WTC11 (cell line): Measurements from ENCODE around the gene OR52E5.

Experiments
- ELF4 ChIP-seq: sonication (generic); formaldehyde crosslinking; IDR thresholded peaks from 2 replicates; pipeline ENCODE4 v1.8.1; 2022; ENCODE audit warnings: low read depth, mild to moderate bottlenecking, moderate library complexity, missing genetic modification reagents
- ETV6 ChIP-seq: sonication (generic); formaldehyde crosslinking; IDR thresholded peaks from 2 replicates; pipeline ENCODE4 v1.8.1; 2022; ENCODE audit warnings: mild to moderate bottlenecking, missing genetic modification reagents
- JUN ChIP-seq: sonication (generic); formaldehyde crosslinking; IDR thresholded peaks from 2 replicates; pipeline ENCODE4 v1.8.0; 2023; ENCODE audit warnings: mild to moderate bottlenecking, missing genetic modification reagents
- KAT7 ChIP-seq: sonication (generic); formaldehyde crosslinking; IDR thresholded peaks from 2 replicates; pipeline ENCODE4 v1.8.1; 2023; ENCODE audit warnings: missing genetic modification reagents, mild to moderate bottlenecking, borderline replicate concordance
- NFE2L1 ChIP-seq: sonication (generic); formaldehyde crosslinking; IDR thresholded peaks from 2 replicates; pipeline ENCODE4 v1.8.1; 2023; ENCODE audit warnings: missing genetic modification reagents
- RELA ChIP-seq: sonication (generic); formaldehyde crosslinking; IDR thresholded peaks from 2 replicates; pipeline ENCODE4 v1.8.1; 2022; ENCODE audit warnings: missing genetic modification reagents, mild to moderate bottlenecking, borderline replicate concordance
- TCF7 ChIP-seq: sonication (generic); formaldehyde crosslinking; IDR thresholded peaks from 2 replicates; pipeline ENCODE4 v1.8.0; 2022; ENCODE audit warnings: mild to moderate bottlenecking, low read depth, missing genetic modification reagents, moderate library complexity
- ZNF263 ChIP-seq: sonication (generic); formaldehyde crosslinking; IDR thresholded peaks from 2 replicates; pipeline ENCODE4 v1.8.1; 2022; ENCODE audit warnings: low read depth, mild to moderate bottlenecking, moderate library complexity, missing genetic modification reagents
- TF ChIP-seq, protein P1 (sequence below): fragments of 200-600 bp; IDR thresholded peaks from 2 replicates; pipeline ENCODE4 v1.8.0; 2022; ENCODE audit warnings: antibody characterized with exemption
- TF ChIP-seq, protein P2 (sequence below): sonication (generic); formaldehyde crosslinking; IDR thresholded peaks from 2 replicates; pipeline ENCODE4 v1.8.1; 2022; ENCODE audit warnings: mild to moderate bottlenecking, missing genetic modification reagents, moderate library complexity, borderline replicate concordance
- TF ChIP-seq, protein P3 (sequence below): sonication (generic); formaldehyde crosslinking; IDR thresholded peaks from 2 replicates; pipeline ENCODE4 v1.8.0; 2022; ENCODE audit warnings: mild to moderate bottlenecking, missing genetic modification reagents
- TF ChIP-seq, protein P4 (sequence below): fragments of 250-450 bp; sonication (Bioruptor Pico); IDR thresholded peaks from 2 replicates; pipeline ENCODE4 v1.9.0; 2021; ENCODE audit warnings: mild to moderate bottlenecking

DNA sequence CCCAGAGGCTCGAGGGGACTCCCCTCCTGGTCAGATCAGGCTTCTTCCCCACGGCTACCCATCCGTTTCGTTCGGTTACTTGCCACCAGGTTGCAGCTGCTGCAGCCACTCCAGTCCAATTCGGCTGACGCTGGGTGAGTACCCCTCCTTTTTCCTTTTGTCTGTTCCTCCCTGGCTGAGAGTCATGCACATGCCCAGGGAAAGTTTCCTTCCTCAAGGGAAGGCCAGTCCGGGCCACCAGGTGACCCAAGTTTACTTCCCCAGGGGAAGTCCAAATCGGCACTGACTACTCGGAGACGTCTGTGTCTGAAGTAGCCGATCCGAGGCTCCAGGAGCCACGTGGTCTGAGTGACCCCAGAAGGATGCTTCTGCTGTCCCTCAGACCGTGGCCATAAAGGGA is 35.8 kb downstream of the OR52E5 start:
- TF ChIP-seq RELA (CRISPR knock-in tag) (no peak), KAT7 (CRISPR knock-in tag) (no peak), ELF4 (no peak), JUN (CRISPR knock-in tag) (no peak), ETV6 (CRISPR knock-in tag) (no peak), TCF7 (no peak), ZNF263 (no peak), NFE2L1 (CRISPR knock-in tag) (no peak)
- TF ChIP-seq, protein P1, sequence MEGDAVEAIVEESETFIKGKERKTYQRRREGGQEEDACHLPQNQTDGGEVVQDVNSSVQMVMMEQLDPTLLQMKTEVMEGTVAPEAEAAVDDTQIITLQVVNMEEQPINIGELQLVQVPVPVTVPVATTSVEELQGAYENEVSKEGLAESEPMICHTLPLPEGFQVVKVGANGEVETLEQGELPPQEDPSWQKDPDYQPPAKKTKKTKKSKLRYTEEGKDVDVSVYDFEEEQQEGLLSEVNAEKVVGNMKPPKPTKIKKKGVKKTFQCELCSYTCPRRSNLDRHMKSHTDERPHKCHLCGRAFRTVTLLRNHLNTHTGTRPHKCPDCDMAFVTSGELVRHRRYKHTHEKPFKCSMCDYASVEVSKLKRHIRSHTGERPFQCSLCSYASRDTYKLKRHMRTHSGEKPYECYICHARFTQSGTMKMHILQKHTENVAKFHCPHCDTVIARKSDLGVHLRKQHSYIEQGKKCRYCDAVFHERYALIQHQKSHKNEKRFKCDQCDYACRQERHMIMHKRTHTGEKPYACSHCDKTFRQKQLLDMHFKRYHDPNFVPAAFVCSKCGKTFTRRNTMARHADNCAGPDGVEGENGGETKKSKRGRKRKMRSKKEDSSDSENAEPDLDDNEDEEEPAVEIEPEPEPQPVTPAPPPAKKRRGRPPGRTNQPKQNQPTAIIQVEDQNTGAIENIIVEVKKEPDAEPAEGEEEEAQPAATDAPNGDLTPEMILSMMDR, result no peak
- TF ChIP-seq, protein P2, sequence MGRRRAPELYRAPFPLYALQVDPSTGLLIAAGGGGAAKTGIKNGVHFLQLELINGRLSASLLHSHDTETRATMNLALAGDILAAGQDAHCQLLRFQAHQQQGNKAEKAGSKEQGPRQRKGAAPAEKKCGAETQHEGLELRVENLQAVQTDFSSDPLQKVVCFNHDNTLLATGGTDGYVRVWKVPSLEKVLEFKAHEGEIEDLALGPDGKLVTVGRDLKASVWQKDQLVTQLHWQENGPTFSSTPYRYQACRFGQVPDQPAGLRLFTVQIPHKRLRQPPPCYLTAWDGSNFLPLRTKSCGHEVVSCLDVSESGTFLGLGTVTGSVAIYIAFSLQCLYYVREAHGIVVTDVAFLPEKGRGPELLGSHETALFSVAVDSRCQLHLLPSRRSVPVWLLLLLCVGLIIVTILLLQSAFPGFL (CRISPR knock-in tag), result no peak
- TF ChIP-seq, protein P3, sequence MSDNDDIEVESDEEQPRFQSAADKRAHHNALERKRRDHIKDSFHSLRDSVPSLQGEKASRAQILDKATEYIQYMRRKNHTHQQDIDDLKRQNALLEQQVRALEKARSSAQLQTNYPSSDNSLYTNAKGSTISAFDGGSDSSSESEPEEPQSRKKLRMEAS (CRISPR knock-in tag), result no peak
- TF ChIP-seq, protein P4, sequence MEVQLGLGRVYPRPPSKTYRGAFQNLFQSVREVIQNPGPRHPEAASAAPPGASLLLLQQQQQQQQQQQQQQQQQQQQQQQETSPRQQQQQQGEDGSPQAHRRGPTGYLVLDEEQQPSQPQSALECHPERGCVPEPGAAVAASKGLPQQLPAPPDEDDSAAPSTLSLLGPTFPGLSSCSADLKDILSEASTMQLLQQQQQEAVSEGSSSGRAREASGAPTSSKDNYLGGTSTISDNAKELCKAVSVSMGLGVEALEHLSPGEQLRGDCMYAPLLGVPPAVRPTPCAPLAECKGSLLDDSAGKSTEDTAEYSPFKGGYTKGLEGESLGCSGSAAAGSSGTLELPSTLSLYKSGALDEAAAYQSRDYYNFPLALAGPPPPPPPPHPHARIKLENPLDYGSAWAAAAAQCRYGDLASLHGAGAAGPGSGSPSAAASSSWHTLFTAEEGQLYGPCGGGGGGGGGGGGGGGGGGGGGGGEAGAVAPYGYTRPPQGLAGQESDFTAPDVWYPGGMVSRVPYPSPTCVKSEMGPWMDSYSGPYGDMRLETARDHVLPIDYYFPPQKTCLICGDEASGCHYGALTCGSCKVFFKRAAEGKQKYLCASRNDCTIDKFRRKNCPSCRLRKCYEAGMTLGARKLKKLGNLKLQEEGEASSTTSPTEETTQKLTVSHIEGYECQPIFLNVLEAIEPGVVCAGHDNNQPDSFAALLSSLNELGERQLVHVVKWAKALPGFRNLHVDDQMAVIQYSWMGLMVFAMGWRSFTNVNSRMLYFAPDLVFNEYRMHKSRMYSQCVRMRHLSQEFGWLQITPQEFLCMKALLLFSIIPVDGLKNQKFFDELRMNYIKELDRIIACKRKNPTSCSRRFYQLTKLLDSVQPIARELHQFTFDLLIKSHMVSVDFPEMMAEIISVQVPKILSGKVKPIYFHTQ, result no peak
